GM18870 (cell line): Measurements from ENCODE around the gene HSD17B3.
"Not testable (repeated sequence)": the region's sequence is repeated elsewhere in the genome, so short reads cannot be mapped to it uniquely, and the experiment has no call there.

Source experiments
- ATAC-seq: cut with Tn5 transposase; IDR thresholded peaks from one replicate; pipeline ENCODE4 v1.9.1; 2021; ENCODE audit warnings: moderate library complexity; ENCODE audit not compliant: unreplicated experiment

HSD17B3 gene

GRCh38 chr9:96201140-96201539 lies 100.8 kb downstream of the HSD17B3 start:
- no peak for ATAC-seq

DNA sequence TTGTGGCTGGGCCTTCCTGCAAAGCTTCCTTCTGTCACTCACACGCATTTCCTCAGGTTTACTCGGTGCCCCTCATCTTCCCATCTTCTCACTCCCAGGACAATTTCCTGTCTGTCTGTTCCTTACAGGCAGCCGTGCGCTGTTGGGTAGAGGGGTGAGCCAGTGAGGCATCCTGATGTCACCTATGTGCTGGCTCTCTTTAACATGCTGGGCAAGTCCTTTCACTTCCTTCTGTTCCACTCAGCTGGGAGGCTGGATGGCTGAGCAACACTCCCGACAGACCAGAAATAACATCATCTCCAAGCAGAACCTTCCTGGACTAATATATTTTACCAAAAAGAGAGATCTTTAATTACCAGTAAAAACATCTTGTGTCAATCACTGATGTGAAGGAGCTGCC lies 103.0 kb downstream of the HSD17B3 start:
- no peak for ATAC-seq

GRCh38 chr9:96195541-96195940 lies 106.4 kb downstream of the HSD17B3 start:
- ATAC-seq, result no peak

- no peak for ATAC-seq
Measured at GRCh38 chr9:96193236-96193755, 108.7 kb downstream of the HSD17B3 start.

- no peak for ATAC-seq
Measured at GRCh38 chr9:96192710-96193109, 109.3 kb downstream of the HSD17B3 start.

GRCh38 chr9:96189995-96190394 lies 112.0 kb downstream of the HSD17B3 start:
- no peak for ATAC-seq

GRCh38 chr9:96189581-96189980 lies 112.4 kb downstream of the HSD17B3 start:
- not testable (repeated sequence) for ATAC-seq

DNA sequence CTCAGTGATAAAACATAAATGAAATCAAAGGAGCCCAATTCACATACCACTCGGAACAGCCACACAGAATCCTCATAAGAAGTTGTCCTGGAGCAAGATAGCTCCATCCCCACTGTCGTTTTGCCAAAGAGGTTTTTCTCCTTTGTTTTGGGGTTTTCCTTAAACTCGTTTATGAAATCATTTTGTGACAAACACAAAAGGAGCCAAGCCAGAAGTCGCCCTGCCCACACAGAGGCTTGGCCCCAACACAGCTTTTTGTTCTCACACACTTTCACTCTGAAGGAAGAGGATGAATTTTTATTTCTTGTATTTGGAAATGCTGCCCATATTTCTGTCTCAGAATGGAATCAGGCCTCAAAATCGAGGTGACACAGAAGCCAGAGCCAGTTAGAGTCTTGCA lies 113.4 kb downstream of the HSD17B3 start:
- ATAC-seq, result no peak

- no peak for ATAC-seq
Measured at GRCh38 chr9:96187151-96187555, 114.8 kb downstream of the HSD17B3 start.

- no peak for ATAC-seq
Measured at GRCh38 chr9:96186591-96187011, 115.4 kb downstream of the HSD17B3 start.

DNA sequence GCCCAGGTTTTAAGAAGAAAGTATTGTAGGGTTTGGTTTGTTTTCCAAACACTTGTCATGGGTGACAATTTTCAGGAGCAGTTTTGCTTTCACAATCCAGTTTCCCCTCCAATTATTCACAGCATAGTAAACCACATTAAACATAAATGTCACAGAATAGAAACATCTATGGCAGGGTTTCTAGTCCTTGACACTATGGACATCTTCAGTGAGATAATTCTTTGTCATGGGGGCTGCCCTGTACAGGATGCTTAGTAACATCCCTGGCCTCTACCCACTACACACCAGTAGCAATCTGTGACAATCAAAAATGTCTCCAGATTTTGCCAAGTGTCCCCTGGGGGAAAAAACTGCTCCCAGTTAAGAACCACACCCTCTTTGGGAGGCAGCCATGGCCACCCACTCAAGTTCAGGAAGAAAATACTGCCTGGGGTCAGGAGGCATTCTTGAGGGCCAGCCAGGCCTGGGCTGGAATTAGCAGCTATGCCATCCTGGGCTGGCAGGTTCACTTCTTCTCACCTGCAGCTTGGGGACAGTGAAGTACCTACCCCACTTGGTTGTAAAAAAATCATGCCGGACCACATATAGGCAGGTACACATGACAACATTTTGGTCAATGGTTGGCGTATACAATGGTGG lies 116.3 kb downstream of the HSD17B3 start:
- ATAC-seq, result no peak
